ENCODE measurements around the gene ZNF419.
"Not testable (repeated sequence)": the region's sequence is repeated elsewhere in the genome, so short reads cannot be mapped to it uniquely, and the experiment has no call there.

The ZNF419 gene

GRCh38 chr19:57487477-57488298, at the start of gene ZNF419:
Gene ZNF419 (plus strand): TSS chr19:57487750. CDS start chr19:57487951, 201 bp downstream.
- not testable (repeated sequence) for H3K27ac ChIP-seq (ENCODE audit: low read length); H3K9me3 ChIP-seq (ENCODE audit: control insufficient read depth, low read depth, low read length); H3K27me3 ChIP-seq (ENCODE audit: control insufficient read depth, insufficient read depth, low read length); H3K36me3 ChIP-seq (ENCODE audit: control insufficient read depth, low read depth, low read length); H3K4me1 ChIP-seq (ENCODE audit: control insufficient read depth, low read depth, low read length)
- H3K9ac ChIP-seq (ENCODE audit: low read length): peak within 1 kb of the TSS; percentile 81
- H3K4me3 ChIP-seq (ENCODE audit: low read length): peak within 1 kb of the TSS; percentile 82

GRCh38 chr19:57437931-57438330, 49.6 kb upstream of the ZNF419 start:
- Histone ChIP-seq H3K9me3 (ENCODE audit: control insufficient read depth, low read depth, low read length) (no peaks in the 10 kb centered on the region), H3K9ac (ENCODE audit: low read length) (no peak overlapping the region), H3K27me3 (ENCODE audit: control insufficient read depth, insufficient read depth, low read length) (no peaks in the 10 kb centered on the region), H3K27ac (ENCODE audit: low read length) (no peak overlapping the region), H3K36me3 (ENCODE audit: control insufficient read depth, low read depth, low read length) (peaks cover 6% of the 10 kb centered on the region), H3K4me3 (ENCODE audit: low read length) (no peak overlapping the region), H3K4me1 (ENCODE audit: control insufficient read depth, low read depth, low read length) (peaks cover 5% of the 10 kb centered on the region)

DNA sequence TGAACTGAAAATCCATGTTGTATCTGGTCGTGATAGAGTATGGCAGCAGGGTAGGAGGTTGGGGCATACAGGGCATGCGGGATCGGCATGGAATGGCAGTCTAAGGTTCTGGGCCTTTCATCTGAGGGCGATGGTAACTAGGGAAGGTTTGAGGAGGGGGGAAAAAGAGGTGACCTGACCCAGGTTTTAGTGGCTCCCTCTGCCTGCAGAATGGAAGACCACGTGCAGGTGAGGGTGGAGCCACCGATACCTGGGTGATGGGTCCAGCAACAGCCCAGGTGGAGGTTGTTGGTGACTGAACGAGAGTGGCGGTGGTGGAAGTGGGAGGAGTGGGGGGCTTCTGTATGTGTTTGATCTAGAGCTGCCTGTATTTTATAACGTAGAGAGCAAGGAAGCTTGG, 48.6 kb upstream of the ZNF419 start:
- peaks cover 16% of the 10 kb centered on the region for H3K36me3 ChIP-seq (ENCODE audit: control insufficient read depth, low read depth, low read length)
- H3K9me3 ChIP-seq (ENCODE audit: control insufficient read depth, low read depth, low read length): no peaks in the 10 kb centered on the region
- peaks cover 5% of the 10 kb centered on the region for H3K4me1 ChIP-seq (ENCODE audit: control insufficient read depth, low read depth, low read length)
- H3K27me3 ChIP-seq (ENCODE audit: control insufficient read depth, insufficient read depth, low read length): no peaks in the 10 kb centered on the region
- H3K9ac ChIP-seq (ENCODE audit: low read length): no peak overlapping the region
- H3K4me3 ChIP-seq (ENCODE audit: low read length): no peak overlapping the region
- no peak overlapping the region for H3K27ac ChIP-seq (ENCODE audit: low read length)

DNA sequence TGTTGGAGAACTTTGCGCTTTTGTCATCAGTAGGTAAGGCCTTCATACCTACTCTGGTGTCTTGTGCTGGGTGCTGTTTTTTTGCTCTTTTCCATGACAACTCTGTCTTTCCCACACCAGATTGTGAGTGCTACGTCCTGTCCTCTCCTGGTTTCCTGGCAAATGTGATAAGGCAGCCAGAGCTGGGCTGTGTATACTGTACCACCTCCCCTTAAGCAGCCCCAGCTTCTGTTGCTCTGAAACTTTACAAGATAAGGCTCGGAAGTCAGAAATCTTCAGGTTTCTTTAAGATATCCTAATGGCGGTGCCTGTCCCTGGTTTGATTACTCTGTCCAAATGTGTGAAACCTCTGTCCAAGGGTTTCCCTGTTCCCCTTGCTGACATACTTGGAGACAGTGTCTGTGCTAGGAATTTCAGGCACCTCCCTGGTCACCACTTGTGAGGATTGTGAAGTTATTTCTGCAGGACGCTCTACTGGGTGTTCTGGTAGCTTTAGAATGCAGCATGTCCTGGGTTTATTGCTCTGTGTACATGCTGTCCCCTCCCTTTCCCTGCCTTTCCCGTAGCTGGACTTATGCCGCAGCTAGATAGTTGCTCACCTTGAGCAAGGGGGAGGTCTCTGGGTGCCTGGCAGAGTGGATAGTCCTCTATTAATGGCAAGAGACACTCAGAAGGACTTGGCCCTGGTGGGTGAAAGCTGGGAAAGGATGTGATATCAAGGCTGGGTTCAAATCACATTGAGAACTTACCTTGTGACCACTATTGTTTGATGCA, 45.4 kb upstream of the ZNF419 start:
- Histone ChIP-seq H3K27me3 (ENCODE audit: control insufficient read depth, insufficient read depth, low read length) (no peaks in the 10 kb centered on the region), H3K4me1 (ENCODE audit: control insufficient read depth, low read depth, low read length) (no peaks in the 10 kb centered on the region), H3K4me3 (ENCODE audit: low read length) (no peak overlapping the region), H3K9me3 (ENCODE audit: control insufficient read depth, low read depth, low read length) (no peaks in the 10 kb centered on the region), H3K36me3 (ENCODE audit: control insufficient read depth, low read depth, low read length) (peaks cover 28% of the 10 kb centered on the region), H3K9ac (ENCODE audit: low read length) (no peak overlapping the region), H3K27ac (ENCODE audit: low read length) (no peak overlapping the region)

GRCh38 chr19:57443121-57443696, 44.3 kb upstream of the ZNF419 start:
- no peaks in the 10 kb centered on the region for H3K4me1 ChIP-seq (ENCODE audit: control insufficient read depth, low read depth, low read length)
- H3K27me3 ChIP-seq (ENCODE audit: control insufficient read depth, insufficient read depth, low read length): no peaks in the 10 kb centered on the region
- H3K36me3 ChIP-seq (ENCODE audit: control insufficient read depth, low read depth, low read length): peaks cover 24% of the 10 kb centered on the region
- no peak overlapping the region for H3K27ac ChIP-seq (ENCODE audit: low read length)
- no peak overlapping the region for H3K4me3 ChIP-seq (ENCODE audit: low read length)
- H3K9ac ChIP-seq (ENCODE audit: low read length): no peak overlapping the region
- H3K9me3 ChIP-seq (ENCODE audit: control insufficient read depth, low read depth, low read length): no peaks in the 10 kb centered on the region

GRCh38 chr19:57452307-57452706, 35.2 kb upstream of the ZNF419 start:
- no peak overlapping the region for H3K27ac ChIP-seq (ENCODE audit: low read length)
- no peaks in the 10 kb centered on the region for H3K9me3 ChIP-seq (ENCODE audit: control insufficient read depth, low read depth, low read length)
- no peaks in the 10 kb centered on the region for H3K36me3 ChIP-seq (ENCODE audit: control insufficient read depth, low read depth, low read length)
- H3K4me3 ChIP-seq (ENCODE audit: low read length): no peak overlapping the region
- H3K27me3 ChIP-seq (ENCODE audit: control insufficient read depth, insufficient read depth, low read length): no peaks in the 10 kb centered on the region
- no peaks in the 10 kb centered on the region for H3K4me1 ChIP-seq (ENCODE audit: control insufficient read depth, low read depth, low read length)
- H3K9ac ChIP-seq (ENCODE audit: low read length): no peak overlapping the region

GRCh38 chr19:57465680-57466381, 21.7 kb upstream of the ZNF419 start:
- Histone ChIP-seq H3K9ac (ENCODE audit: low read length) (no peak overlapping the region), H3K36me3 (ENCODE audit: control insufficient read depth, low read depth, low read length) (no peaks in the 10 kb centered on the region), H3K9me3 (ENCODE audit: control insufficient read depth, low read depth, low read length) (peaks cover 35% of the 10 kb centered on the region), H3K27me3 (ENCODE audit: control insufficient read depth, insufficient read depth, low read length) (no peaks in the 10 kb centered on the region), H3K27ac (ENCODE audit: low read length) (no peak overlapping the region), H3K4me1 (ENCODE audit: control insufficient read depth, low read depth, low read length) (no peaks in the 10 kb centered on the region), H3K4me3 (ENCODE audit: low read length) (no peak overlapping the region)

GRCh38 chr19:57466489-57466888, 21.1 kb upstream of the ZNF419 start:
- peaks cover 41% of the 10 kb centered on the region for H3K9me3 ChIP-seq (ENCODE audit: control insufficient read depth, low read depth, low read length)
- H3K36me3 ChIP-seq (ENCODE audit: control insufficient read depth, low read depth, low read length): no peaks in the 10 kb centered on the region
- H3K27ac ChIP-seq (ENCODE audit: low read length): no peak overlapping the region
- no peaks in the 10 kb centered on the region for H3K27me3 ChIP-seq (ENCODE audit: control insufficient read depth, insufficient read depth, low read length)
- no peaks in the 10 kb centered on the region for H3K4me1 ChIP-seq (ENCODE audit: control insufficient read depth, low read depth, low read length)
- H3K4me3 ChIP-seq (ENCODE audit: low read length): no peak overlapping the region
- no peak overlapping the region for H3K9ac ChIP-seq (ENCODE audit: low read length)

DNA sequence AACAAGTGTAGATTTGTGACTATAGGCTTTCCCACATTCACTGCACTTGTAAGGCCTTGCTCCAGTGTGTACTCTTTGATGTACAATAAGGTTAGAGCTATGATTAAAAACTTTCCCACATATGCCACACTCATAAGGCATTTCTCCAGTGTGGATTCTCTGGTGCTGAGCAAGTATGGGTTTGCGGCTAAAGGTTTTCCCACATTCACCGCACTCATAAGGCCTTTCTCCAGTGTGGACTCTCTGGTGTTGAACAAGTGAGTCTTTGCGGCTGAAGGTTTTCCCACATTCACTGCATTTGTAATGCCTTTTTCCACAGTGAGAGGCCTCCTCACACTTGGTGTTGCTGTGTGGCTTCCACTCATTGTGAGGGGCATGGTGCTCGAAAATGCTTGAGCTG, 13.9 kb upstream of the ZNF419 start:
- Histone ChIP-seq H3K36me3 (ENCODE audit: control insufficient read depth, low read depth, low read length) (peaks cover 28% of the 10 kb centered on the region), H3K4me1 (ENCODE audit: control insufficient read depth, low read depth, low read length) (peaks cover 3% of the 10 kb centered on the region), H3K27ac (ENCODE audit: low read length) (no peak overlapping the region), H3K9me3 (ENCODE audit: control insufficient read depth, low read depth, low read length) (peaks cover 59% of the 10 kb centered on the region), H3K9ac (ENCODE audit: low read length) (no peak overlapping the region), H3K4me3 (ENCODE audit: low read length) (no peak overlapping the region), H3K27me3 (ENCODE audit: control insufficient read depth, insufficient read depth, low read length) (no peaks in the 10 kb centered on the region)

DNA sequence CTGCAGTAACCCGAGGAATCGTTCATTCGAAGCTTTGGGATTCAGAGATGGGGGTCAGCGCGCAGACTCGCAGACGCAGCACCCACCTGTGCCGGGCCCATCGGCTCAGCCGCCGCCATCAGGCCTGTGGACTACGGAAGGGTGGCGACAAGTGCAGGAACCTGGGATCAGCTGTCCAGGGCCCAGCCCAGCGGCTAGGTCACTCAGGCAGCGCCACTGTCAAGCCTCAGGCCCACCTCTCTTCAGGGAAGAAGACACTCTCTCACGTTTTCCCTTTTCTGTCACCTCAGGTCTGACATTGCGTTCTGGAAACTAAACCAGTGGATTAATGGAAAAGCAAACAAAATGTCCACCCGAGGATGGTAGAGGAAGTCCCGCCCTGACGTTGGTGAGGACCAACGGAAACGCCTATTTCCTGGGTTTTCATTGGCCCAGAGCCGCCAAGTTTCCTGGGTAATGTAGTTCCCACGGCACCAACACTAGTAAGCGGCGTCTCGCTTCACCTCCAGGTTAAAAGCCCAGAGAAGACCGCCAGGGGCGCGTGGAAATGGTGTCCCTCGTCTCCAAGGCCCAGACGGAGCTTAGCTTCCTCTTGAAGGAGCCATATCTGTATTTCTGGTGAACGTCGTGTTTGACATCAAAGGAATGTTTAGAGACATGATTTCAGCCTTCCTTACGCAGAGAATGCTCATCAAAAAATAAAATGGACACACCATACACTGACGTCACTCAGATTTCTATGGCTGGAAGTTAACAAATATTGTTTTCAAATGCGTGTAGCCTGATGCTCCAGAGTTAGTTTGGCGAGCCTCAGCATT, 10.2 kb upstream of the ZNF419 start, which contains the start of gene ZNF772:
TSS of gene ZNF772 (minus strand) at position 376 of the 818 bp plus-strand sequence. CDS start at position 119, 257 bp downstream.
- Histone ChIP-seq H3K9ac (ENCODE audit: low read length) (peak within 1 kb of the TSS; percentile 77), H3K4me1 (ENCODE audit: control insufficient read depth, low read depth, low read length) (peaks cover 3% of the 10 kb centered on the region), H3K27ac (ENCODE audit: low read length) (peak within 1 kb of the TSS; percentile 36), H3K9me3 (ENCODE audit: control insufficient read depth, low read depth, low read length) (peaks cover 32% of the 10 kb centered on the region), H3K36me3 (ENCODE audit: control insufficient read depth, low read depth, low read length) (peaks cover 28% of the 10 kb centered on the region), H3K27me3 (ENCODE audit: control insufficient read depth, insufficient read depth, low read length) (no peaks in the 10 kb centered on the region), H3K4me3 (ENCODE audit: low read length) (peak within 1 kb of the TSS; percentile 81)
